PFSK-1 (cell line): ENCODE measurements around the gene SMTN.
A peak's percentile ranks its signal among the peaks of the same experiment; 100 is the strongest.

Experiments
- FOXP2 ChIP-seq: optimal IDR thresholded peaks from 2 replicates; pipeline ENCODE3; 2011; ENCODE audit warnings: borderline replicate concordance, control low read depth, inconsistent platforms; ENCODE audit not compliant: insufficient read depth; ENCODE audit errors: extremely low read length, extremely low read depth
- POLR2AphosphoS5 ChIP-seq: IDR thresholded peaks from 2 replicates; pipeline ENCODE4 v1.6.1; 2012; ENCODE audit warnings: low read depth, mild to moderate bottlenecking, control low read depth, low read length, moderate library complexity
- SIN3A ChIP-seq: IDR thresholded peaks from 2 replicates; pipeline ENCODE4 v1.6.1; 2012; ENCODE audit warnings: mild to moderate bottlenecking, low read length, moderate library complexity, borderline replicate concordance; ENCODE audit not compliant: insufficient read depth
- TAF1 ChIP-seq: IDR thresholded peaks from 2 replicates; pipeline ENCODE4 v1.6.1; 2012; ENCODE audit warnings: low read length, control low read depth, borderline replicate concordance; ENCODE audit not compliant: insufficient read depth
- TF ChIP-seq, protein P1 (sequence below), 2 experiments: IDR thresholded peaks; 2 replicates each; pipeline versions ENCODE4 v1.6.1 to v1.8.0; 2011 to 2012; ENCODE audit warnings: low read depth in 2 of 2, low read length in 2 of 2, control low read depth in 1 of 2, inconsistent platforms in 1 of 2, mild to moderate bottlenecking in 1 of 2, moderate library complexity in 1 of 2; ENCODE audit not compliant: insufficient read depth in 1 of 2

Gene SMTN

DNA sequence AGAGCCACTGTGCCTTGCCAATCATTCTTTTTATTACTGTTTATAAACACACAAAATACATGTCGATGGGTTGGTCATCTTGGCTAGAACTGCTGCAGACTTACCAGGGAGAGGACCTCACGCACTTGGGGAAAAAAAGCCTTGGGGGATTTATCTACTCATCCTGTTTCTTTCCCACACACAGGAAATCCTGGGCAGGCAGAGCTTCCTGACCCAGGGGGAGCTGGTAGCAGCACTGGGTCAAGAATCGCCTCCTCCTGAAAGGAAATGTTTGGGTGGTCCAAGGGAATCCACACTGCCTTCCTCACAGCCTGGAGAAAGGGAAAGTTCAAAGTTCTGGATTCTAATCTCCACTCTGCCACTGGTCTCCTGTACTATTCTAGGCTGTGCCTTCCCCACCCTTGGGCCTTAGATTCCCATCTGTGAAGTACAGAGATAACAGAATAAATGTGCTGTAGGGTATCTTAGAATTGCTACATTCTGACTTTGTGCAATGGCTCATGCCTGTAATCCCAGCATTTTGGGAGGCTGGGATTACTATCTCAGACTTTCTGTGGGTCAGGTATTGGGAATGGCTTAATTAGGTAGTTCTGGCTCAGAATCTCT, 31.2 kb upstream of the SMTN start:
- TF ChIP-seq POLR2AphosphoS5: no peak
- TF ChIP-seq, protein P1, sequence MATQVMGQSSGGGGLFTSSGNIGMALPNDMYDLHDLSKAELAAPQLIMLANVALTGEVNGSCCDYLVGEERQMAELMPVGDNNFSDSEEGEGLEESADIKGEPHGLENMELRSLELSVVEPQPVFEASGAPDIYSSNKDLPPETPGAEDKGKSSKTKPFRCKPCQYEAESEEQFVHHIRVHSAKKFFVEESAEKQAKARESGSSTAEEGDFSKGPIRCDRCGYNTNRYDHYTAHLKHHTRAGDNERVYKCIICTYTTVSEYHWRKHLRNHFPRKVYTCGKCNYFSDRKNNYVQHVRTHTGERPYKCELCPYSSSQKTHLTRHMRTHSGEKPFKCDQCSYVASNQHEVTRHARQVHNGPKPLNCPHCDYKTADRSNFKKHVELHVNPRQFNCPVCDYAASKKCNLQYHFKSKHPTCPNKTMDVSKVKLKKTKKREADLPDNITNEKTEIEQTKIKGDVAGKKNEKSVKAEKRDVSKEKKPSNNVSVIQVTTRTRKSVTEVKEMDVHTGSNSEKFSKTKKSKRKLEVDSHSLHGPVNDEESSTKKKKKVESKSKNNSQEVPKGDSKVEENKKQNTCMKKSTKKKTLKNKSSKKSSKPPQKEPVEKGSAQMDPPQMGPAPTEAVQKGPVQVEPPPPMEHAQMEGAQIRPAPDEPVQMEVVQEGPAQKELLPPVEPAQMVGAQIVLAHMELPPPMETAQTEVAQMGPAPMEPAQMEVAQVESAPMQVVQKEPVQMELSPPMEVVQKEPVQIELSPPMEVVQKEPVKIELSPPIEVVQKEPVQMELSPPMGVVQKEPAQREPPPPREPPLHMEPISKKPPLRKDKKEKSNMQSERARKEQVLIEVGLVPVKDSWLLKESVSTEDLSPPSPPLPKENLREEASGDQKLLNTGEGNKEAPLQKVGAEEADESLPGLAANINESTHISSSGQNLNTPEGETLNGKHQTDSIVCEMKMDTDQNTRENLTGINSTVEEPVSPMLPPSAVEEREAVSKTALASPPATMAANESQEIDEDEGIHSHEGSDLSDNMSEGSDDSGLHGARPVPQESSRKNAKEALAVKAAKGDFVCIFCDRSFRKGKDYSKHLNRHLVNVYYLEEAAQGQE (IDR thresholded peaks at IDR 0.05; ENCODE audit: insufficient read depth in 1 of 2, low read depth in 2 of 2, low read length in 2 of 2): no peak
- TF ChIP-seq SIN3A: no peak
- TF ChIP-seq TAF1: no peak
- no peak for TF ChIP-seq FOXP2

DNA sequence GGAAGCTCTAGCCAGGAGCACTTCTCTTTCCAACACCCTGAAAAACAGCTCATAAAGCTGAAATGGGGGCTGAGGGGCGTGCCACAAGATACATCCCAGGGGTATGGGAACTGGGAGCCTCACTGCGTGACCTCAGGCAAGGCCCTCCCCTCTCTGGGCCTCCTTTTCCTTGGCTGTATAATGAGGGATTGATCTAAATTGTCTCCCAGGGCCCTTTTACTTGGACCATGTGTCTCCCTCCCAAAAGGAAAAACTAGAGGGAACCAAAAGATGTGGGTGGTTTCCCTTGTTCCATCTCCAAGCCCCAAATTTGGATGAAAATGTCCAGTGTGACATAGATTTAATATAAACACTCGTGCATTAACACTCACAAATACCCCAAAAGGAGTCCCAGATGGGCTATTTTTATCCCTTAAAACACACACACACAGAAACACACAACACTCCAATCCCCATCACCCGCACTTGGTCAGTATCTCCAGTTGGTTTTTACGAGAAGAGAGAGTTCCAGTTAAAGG, 25.9 kb upstream of the SMTN start:
- TF ChIP-seq, protein P1 (IDR thresholded peaks at IDR 0.05; ENCODE audit: insufficient read depth in 1 of 2, low read depth in 2 of 2, low read length in 2 of 2): no peak
- TF ChIP-seq FOXP2 (no peak), POLR2AphosphoS5 (no peak)

- no peak for TF ChIP-seq POLR2AphosphoS5
- TF ChIP-seq TAF1: no peak
- TF ChIP-seq FOXP2: peak; percentile 100
These were observed 25.4 kb upstream of the SMTN start for GRCh38 chr22:31055635-31056159.

DNA sequence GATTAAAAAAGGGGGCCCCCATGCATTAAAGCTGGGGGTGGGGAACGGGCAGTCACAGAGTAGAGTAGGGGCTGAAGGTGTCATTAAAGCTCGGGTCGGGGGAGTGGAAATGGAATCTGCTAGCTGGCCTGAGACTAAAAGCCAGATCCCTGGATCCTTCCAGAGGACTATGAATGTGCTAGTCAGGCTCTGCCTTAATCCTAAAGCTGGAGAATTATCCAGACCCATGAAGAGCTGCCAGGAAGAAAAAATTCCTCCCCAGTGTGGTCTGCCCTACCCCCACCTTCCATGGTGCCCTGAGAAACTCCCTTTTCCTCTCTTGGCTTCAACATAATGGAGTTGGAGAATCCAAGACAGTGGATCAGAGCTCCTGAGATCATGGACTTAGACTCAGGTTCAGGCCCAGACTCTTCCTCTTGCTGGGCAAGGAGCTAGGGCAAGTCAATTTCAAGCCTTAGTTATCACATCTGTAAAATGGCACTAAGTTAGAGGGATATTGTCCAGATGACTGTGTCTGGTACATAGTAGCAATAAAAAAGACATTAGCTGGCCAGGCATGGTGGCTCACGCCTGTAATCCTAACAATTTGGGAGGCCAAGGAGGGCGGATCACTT, 24.0 kb upstream of the SMTN start:
- TF ChIP-seq TAF1 (no peak), SIN3A (no peak), FOXP2 (no peak), POLR2AphosphoS5 (no peak)
- TF ChIP-seq, protein P1 (IDR thresholded peaks at IDR 0.05; ENCODE audit: insufficient read depth in 1 of 2, low read depth in 2 of 2, low read length in 2 of 2): no peak

GRCh38 chr22:31062566-31063230, 18.4 kb upstream of the SMTN start:
- TF ChIP-seq POLR2AphosphoS5: no peak
- no peak for TF ChIP-seq SIN3A
- TF ChIP-seq TAF1: no peak
- no peak for TF ChIP-seq FOXP2
- TF ChIP-seq, protein P1 (IDR thresholded peaks at IDR 0.05; ENCODE audit: insufficient read depth in 1 of 2, low read depth in 2 of 2, low read length in 2 of 2): no peak
